GM19372 (cell line): ENCODE data around the gene OR52K2.
"Not testable (repeated sequence)": the region's sequence is repeated elsewhere in the genome, so short reads cannot be mapped to it uniquely, and the experiment has no call there.

Experiments
- ATAC-seq: cut with Tn5 transposase; IDR thresholded peaks from one replicate; pipeline ENCODE4 v1.9.1; 2021; ENCODE audit warnings: mild to moderate bottlenecking, low read depth, moderate library complexity; ENCODE audit not compliant: unreplicated experiment

OR52K2 gene

GRCh38 chr11:4479644-4480043 lies 30.5 kb downstream of the OR52K2 start:
- no peak for ATAC-seq

- no peak for ATAC-seq
Measured at GRCh38 chr11:4480577-4481239, 31.6 kb downstream of the OR52K2 start.

- ATAC-seq = no peak
Measured at GRCh38 chr11:4481240-4481582, 32.1 kb downstream of the OR52K2 start.

DNA sequence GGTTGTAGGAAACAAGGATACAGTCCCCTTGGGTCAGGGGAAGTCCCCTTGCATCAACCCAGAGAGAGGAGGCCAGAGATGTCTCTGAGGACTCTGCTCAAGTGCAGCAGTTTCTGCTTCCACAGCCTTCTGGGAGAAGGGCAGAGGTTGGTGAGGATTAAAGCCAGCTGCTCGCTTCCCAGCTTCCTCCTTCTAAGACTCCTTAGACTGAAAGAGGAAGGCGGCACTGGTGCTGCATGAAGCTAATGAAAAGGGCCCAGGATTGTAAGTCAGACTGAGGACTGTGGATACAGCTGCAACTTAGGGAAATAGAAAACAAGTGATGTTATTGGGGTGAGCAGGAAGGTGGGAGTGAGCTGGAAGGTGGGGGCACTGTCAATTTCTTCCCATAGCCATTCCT lies 33.4 kb downstream of the OR52K2 start, which contains the start of gene OR52K1:
TSS of gene OR52K1 (plus strand) at position 202 of the 400 bp plus-strand sequence. CDS start 6,255 bp downstream, outside the sequence.
- no peak for ATAC-seq

GRCh38 chr11:4484310-4484709 lies 35.2 kb downstream of the OR52K2 start:
- ATAC-seq = no peak

- not testable (repeated sequence) for ATAC-seq
Measured at GRCh38 chr11:4491405-4491804, 42.3 kb downstream of the OR52K2 start.

GRCh38 chr11:4491878-4492606 lies 42.9 kb downstream of the OR52K2 start:
- no peak for ATAC-seq

GRCh38 chr11:4493480-4493818 lies 44.4 kb downstream of the OR52K2 start:
- no peak for ATAC-seq

DNA sequence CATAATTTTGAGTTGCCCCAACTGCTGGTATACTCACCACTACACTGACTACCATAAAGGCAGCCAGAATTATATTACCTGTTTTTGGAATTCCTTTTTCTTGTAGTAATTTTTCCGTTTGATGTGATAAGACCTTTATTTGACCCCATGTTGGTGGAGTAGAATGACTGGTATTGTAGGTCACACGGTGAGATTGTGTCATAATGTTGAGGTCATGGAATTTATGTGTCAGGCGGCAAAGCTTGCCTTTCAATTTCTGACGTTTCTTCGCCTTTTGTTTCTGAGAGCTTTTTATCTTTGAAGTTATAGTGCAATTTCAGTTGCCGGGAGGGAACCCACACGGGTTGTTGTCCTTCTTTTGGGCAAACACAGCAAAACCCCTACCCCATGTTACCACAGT lies 46.4 kb downstream of the OR52K2 start:
- no peak for ATAC-seq

- ATAC-seq = no peak
Measured at GRCh38 chr11:4495986-4496385, 46.9 kb downstream of the OR52K2 start.

DNA sequence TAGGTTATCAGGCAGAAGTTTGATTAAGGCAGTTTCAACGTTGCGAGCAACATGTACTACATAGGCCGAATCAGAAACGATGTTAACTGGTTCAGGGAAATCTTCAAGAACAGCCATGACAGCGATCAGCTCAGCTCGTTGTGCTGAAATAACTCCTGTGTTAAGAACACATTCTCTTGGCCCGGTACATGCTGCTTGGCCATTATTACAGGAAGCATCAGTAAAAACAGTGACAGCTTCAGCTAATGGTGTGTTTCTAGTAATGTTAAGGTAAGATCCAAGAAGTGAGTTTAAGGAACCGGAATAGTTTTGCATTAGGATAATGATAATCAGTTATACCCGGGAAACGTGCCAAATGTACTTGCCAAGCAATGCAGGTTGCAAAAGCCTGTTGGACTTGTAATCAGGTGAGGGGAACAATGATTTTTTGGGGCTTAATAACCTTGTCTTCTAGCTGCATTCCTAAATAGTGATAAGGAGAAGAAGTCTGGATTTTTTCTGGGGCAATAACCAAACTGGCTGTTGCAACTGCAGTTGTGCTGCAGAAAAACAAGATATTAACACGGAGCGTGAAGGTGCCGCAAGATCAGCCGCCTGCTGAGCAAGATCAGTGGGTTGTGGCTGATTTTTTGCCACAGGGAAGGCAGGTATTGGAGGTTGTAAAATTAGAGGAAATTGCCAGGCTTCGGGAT lies 47.6 kb downstream of the OR52K2 start:
- ATAC-seq = no peak
